ENCODE results near the gene SPATA13.

- no peak for TF ChIP-seq CTCF (IDR thresholded peaks at IDR 0.05; ENCODE audit: extremely low read depth in 1 of 2, insufficient read depth in 1 of 2, low read depth in 1 of 2, low read length in 2 of 2)
- no peak for TF ChIP-seq POLR2A (IDR thresholded peaks at IDR 0.05; ENCODE audit: low read depth, low read length)
- TF ChIP-seq FOS (IDR thresholded peaks at IDR 0.05; ENCODE audit: borderline replicate concordance, insufficient read depth, low read length) = no peak
Measured at GRCh38 chr13:24340608-24340955, 180.1 kb downstream of the SPATA13 start.

Measured in endothelial cell of umbilical vein (primary cell).